HK-2 (cell line): ENCODE results near the gene CAPRIN1.

Source experiments
- DNase-seq: peaks from one replicate; pipeline ENCODE4 v3.0.0-alpha.2; 2018; ENCODE audit not compliant: unreplicated experiment

The CAPRIN1 gene

GRCh38 chr11:34051349-34052035 lies at the start of gene CAPRIN1:
CAPRIN1 (plus strand) TSS chr11:34051731; CDS start chr11:34052421, 690 bp downstream.
- peak; percentile 82 for DNase-seq

GRCh38 chr11:34002420-34002819 lies 49.1 kb upstream of the CAPRIN1 start:
- DNase-seq: no peak

GRCh38 chr11:34004236-34004635 lies 47.3 kb upstream of the CAPRIN1 start:
- DNase-seq: no peak

GRCh38 chr11:34006876-34007275 lies 44.7 kb upstream of the CAPRIN1 start:
- DNase-seq: no peak

- no peak for DNase-seq
Measured at GRCh38 chr11:34012734-34013133, 38.8 kb upstream of the CAPRIN1 start.

GRCh38 chr11:34013898-34014571 lies 37.5 kb upstream of the CAPRIN1 start:
- no peak for DNase-seq

GRCh38 chr11:34021977-34022735 lies 29.4 kb upstream of the CAPRIN1 start:
- DNase-seq: no peak

GRCh38 chr11:34026432-34026831 lies 25.1 kb upstream of the CAPRIN1 start:
- DNase-seq: no peak

- DNase-seq: no peak
Measured at GRCh38 chr11:34027516-34028408, 23.8 kb upstream of the CAPRIN1 start.

GRCh38 chr11:34028425-34028824 lies 23.1 kb upstream of the CAPRIN1 start:
- DNase-seq: no peak

- DNase-seq: no peak
Measured at GRCh38 chr11:34029176-34029575, 22.4 kb upstream of the CAPRIN1 start.

GRCh38 chr11:34030382-34030781 lies 21.1 kb upstream of the CAPRIN1 start:
- DNase-seq: no peak

GRCh38 chr11:34033399-34033798 lies 18.1 kb upstream of the CAPRIN1 start:
- DNase-seq: no peak

GRCh38 chr11:34034053-34034452 lies 17.5 kb upstream of the CAPRIN1 start:
- DNase-seq: no peak

GRCh38 chr11:34036456-34036855 lies 15.1 kb upstream of the CAPRIN1 start:
- no peak for DNase-seq

GRCh38 chr11:34037016-34037415 lies 14.5 kb upstream of the CAPRIN1 start:
- no peak for DNase-seq

GRCh38 chr11:34040571-34040970 lies 11.0 kb upstream of the CAPRIN1 start:
- DNase-seq: no peak

GRCh38 chr11:34044664-34045485 lies 6.7 kb upstream of the CAPRIN1 start:
- no peak for DNase-seq

GRCh38 chr11:34049028-34049427 lies 2.5 kb upstream of the CAPRIN1 start:
- no peak for DNase-seq

GRCh38 chr11:34050581-34051348 lies 766 bp upstream of the CAPRIN1 start:
- DNase-seq: no peak
